Ishikawa (cell line): ENCODE results near the gene RPS6KA2.

Source experiments
- CEBPB ChIP-seq: IDR thresholded peaks from 2 replicates; pipeline ENCODE4 v1.6.1; 2012
- CREB1 ChIP-seq: IDR thresholded peaks from 2 replicates; pipeline ENCODE4 v1.6.1; 2012; ENCODE audit warnings: low read depth
- EGR1 ChIP-seq: IDR thresholded peaks from 2 replicates; pipeline ENCODE4 v1.6.1; 2012
- EP300 ChIP-seq: IDR thresholded peaks from 2 replicates; pipeline ENCODE4 v1.6.1; 2012; ENCODE audit warnings: borderline replicate concordance
- FOXM1 ChIP-seq: IDR thresholded peaks from 2 replicates; pipeline ENCODE4 v1.6.1; 2012; ENCODE audit warnings: low read depth, borderline replicate concordance
- MAX ChIP-seq: IDR thresholded peaks from 2 replicates; pipeline ENCODE4 v1.6.1; 2012
- NFIC ChIP-seq: IDR thresholded peaks from 2 replicates; pipeline ENCODE4 v1.6.1; 2012
- RAD21 ChIP-seq: IDR thresholded peaks from 2 replicates; pipeline ENCODE4 v1.6.1; 2012; ENCODE audit warnings: low read depth
- REST ChIP-seq: IDR thresholded peaks from 2 replicates; pipeline ENCODE4 v1.6.1; 2012; ENCODE audit warnings: low read depth, mild to moderate bottlenecking
- TAF1 ChIP-seq: IDR thresholded peaks from 2 replicates; pipeline ENCODE4 v1.6.1; 2012; ENCODE audit warnings: low read depth, mild to moderate bottlenecking
- TCF12 ChIP-seq: IDR thresholded peaks from 2 replicates; pipeline ENCODE4 v1.6.1; 2012; ENCODE audit warnings: low read depth
- TEAD4 ChIP-seq: IDR thresholded peaks from 2 replicates; pipeline ENCODE4 v1.6.1; 2012
- USF1 ChIP-seq: IDR thresholded peaks from 2 replicates; pipeline ENCODE4 v1.6.1; 2012
- YY1 ChIP-seq: IDR thresholded peaks from 2 replicates; pipeline ENCODE4 v1.6.1; 2012; ENCODE audit warnings: low read depth
- ZBTB7A ChIP-seq: IDR thresholded peaks from 2 replicates; pipeline ENCODE4 v1.6.1; 2012; ENCODE audit warnings: low read depth

RPS6KA2 gene

GRCh38 chr6:166614171-166614583 lies 12.9 kb downstream of the RPS6KA2 start:
- TF ChIP-seq TEAD4 (no peak), USF1 (no peak), NFIC (no peak), CEBPB (no peak), YY1 (no peak), RAD21 (no peak), EP300 (no peak), FOXM1 (no peak), ZBTB7A (no peak), TCF12 (no peak), EGR1 (no peak), TAF1 (no peak), REST (no peak), MAX (no peak), CREB1 (no peak)

- TF ChIP-seq REST (no peak), CREB1 (no peak), NFIC (no peak), MAX (no peak), FOXM1 (no peak), TEAD4 (no peak), USF1 (no peak), ZBTB7A (no peak), TAF1 (no peak), TCF12 (no peak), RAD21 (no peak), YY1 (no peak)
Observed at GRCh38 chr6:166613027-166613426, 14.0 kb downstream of the RPS6KA2 start.

GRCh38 chr6:166612471-166612881 lies 14.6 kb downstream of the RPS6KA2 start:
- no peak for TF ChIP-seq TCF12
- no peak for TF ChIP-seq EP300
- TF ChIP-seq ZBTB7A: no peak
- no peak for TF ChIP-seq RAD21
- no peak for TF ChIP-seq MAX

GRCh38 chr6:166611631-166612030 lies 15.4 kb downstream of the RPS6KA2 start:
- TF ChIP-seq EP300 (no peak), FOXM1 (no peak), YY1 (no peak), RAD21 (no peak), NFIC (no peak), USF1 (no peak), TCF12 (no peak), ZBTB7A (no peak), CEBPB (no peak), MAX (no peak), REST (no peak), TAF1 (no peak), CREB1 (no peak), EGR1 (no peak), TEAD4 (no peak)
